Cardiac fibroblast (primary cell): Measurements from ENCODE around the gene ANKRD33.
A peak's percentile ranks its signal among the peaks of the same experiment; 100 is the strongest.

Source experiments
- DNase-seq, 2 donors: peaks; one replicate each; pipeline versions ENCODE4 v3.0.0 to v3.0.0-alpha.2; 2010; ENCODE audit warnings: low read depth in 2 of 2
- H3K4me3 ChIP-seq, 2 donors: replicated peaks in 1 of 2; 1 replicate in 1 of 2; 2 replicates in 1 of 2; pipeline ENCODE4 v1.5.1; 2011; ENCODE audit warnings: low read depth in 2 of 2, low read length in 2 of 2, mild to moderate bottlenecking in 2 of 2, moderate library complexity in 1 of 2
- CTCF ChIP-seq: IDR thresholded peaks from one replicate; pipeline ENCODE4 v1.5.1; 2011; ENCODE audit warnings: low read depth, mild to moderate bottlenecking, low read length, inconsistent platforms

The ANKRD33 gene

GRCh38 chr12:51937926-51938325 is 50.0 kb downstream of the ANKRD33 start:
- no peak for DNase-seq
- no peak for TF ChIP-seq CTCF
- no peak overlapping the region for H3K4me3 ChIP-seq

DNA sequence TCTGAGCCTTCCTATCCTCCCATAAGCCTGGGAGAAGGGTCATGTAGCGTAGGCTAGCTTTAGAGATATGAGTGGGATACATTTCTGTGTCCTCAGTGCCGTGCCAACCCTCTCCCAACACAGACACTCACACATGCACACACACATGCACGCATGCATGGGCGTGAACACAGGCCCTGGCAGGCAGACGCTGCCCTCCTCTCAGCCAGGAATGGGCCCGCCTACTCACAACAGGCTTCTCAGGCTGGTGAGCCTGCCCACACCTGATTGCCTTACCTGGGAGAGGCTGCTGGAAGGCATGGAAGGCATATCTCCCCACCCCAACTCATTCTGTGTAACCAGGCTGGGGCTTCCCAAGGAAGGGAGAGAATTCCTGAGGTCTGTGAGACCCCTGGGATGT is 50.8 kb downstream of the ANKRD33 start:
- H3K4me3 ChIP-seq, result no peak overlapping the region
- TF ChIP-seq CTCF, result no peak
- no peak for DNase-seq

DNA sequence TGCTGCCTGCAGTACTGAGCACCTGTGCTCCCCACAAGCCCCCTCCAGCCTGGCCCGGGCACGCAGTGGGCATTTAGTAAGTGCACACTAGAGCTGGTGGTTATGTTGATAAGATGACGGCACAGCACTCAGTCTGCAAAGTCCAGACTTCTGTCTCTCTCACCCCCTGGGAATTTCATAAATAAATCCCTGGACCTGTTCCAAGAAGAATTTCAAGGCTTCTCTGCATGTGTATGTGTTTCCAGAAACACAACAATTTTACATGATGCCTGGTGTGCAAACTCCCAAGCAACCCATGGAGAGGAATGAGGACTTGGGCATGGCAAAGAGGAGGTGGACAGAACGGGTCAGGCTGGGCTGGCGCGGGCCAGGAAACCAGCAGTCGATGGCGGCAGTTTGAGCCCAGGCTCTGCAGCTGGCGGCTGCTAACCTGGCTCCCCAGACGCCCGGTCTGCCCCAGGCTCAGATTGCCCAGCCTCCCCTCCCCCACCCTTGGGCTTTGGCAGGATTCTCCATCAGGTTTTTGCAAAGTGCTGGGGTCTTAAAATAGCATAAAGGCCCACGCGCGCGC is 53.2 kb downstream of the ANKRD33 start:
- no peak overlapping the region for H3K4me3 ChIP-seq
- peak; percentile 74 to 80 for DNase-seq
- no peak for TF ChIP-seq CTCF
